ENCODE data around the gene UQCR11.
A peak's percentile ranks its signal among the peaks of the same experiment; 100 is the strongest.
"Not testable (repeated sequence)": the region's sequence is repeated elsewhere in the genome, so short reads cannot be mapped to it uniquely, and the experiment has no call there.

UQCR11 gene

GRCh38 chr19:1646149-1646548 lies 40.9 kb upstream of the UQCR11 start:
- peaks cover 66% of the 10 kb centered on the region for H3K4me1 Mint-ChIP-seq
- no peaks in the 10 kb centered on the region for H3K9me3 Mint-ChIP-seq
- H3K27ac Mint-ChIP-seq, result peak overlapping the region; percentile 87
- H3K4me3 Mint-ChIP-seq, result no peak overlapping the region
- H3K27me3 Mint-ChIP-seq, result no peaks in the 10 kb centered on the region
- ATAC-seq, result no peak
- H3K36me3 Mint-ChIP-seq, result peaks cover 60% of the 10 kb centered on the region

- no peak for ATAC-seq
- Mint-ChIP-seq H3K9me3 (no peaks in the 10 kb centered on the region), H3K4me3 (no peak overlapping the region), H3K36me3 (peaks cover 51% of the 10 kb centered on the region), H3K4me1 (peaks cover 57% of the 10 kb centered on the region), H3K27me3 (no peaks in the 10 kb centered on the region), H3K27ac (peak overlapping the region; percentile 78)
These were observed 40.0 kb upstream of the UQCR11 start for GRCh38 chr19:1645299-1645698.

GRCh38 chr19:1644070-1644469 lies 38.8 kb upstream of the UQCR11 start:
- H3K9me3 Mint-ChIP-seq, result no peaks in the 10 kb centered on the region
- no peak overlapping the region for H3K27ac Mint-ChIP-seq
- ATAC-seq, result no peak
- H3K27me3 Mint-ChIP-seq, result no peaks in the 10 kb centered on the region
- H3K36me3 Mint-ChIP-seq, result peaks cover 50% of the 10 kb centered on the region
- H3K4me3 Mint-ChIP-seq, result no peak overlapping the region
- peaks cover 45% of the 10 kb centered on the region for H3K4me1 Mint-ChIP-seq

GRCh38 chr19:1640893-1641448 lies 35.7 kb upstream of the UQCR11 start:
- not testable (repeated sequence) for H3K9me3 Mint-ChIP-seq, H3K4me3 Mint-ChIP-seq, ATAC-seq, H3K27me3 Mint-ChIP-seq
- Mint-ChIP-seq H3K36me3 (peaks cover 66% of the 10 kb centered on the region), H3K27ac (peak overlapping the region; percentile 22), H3K4me1 (peaks cover 16% of the 10 kb centered on the region)

- Mint-ChIP-seq H3K4me3 (no peak overlapping the region), H3K27me3 (no peaks in the 10 kb centered on the region), H3K9me3 (no peaks in the 10 kb centered on the region), H3K27ac (no peak overlapping the region), H3K36me3 (peaks cover 49% of the 10 kb centered on the region), H3K4me1 (peaks cover 8% of the 10 kb centered on the region)
- ATAC-seq, result no peak
These were observed 31.3 kb upstream of the UQCR11 start for GRCh38 chr19:1636325-1637236.

- Mint-ChIP-seq H3K27me3 (no peaks in the 10 kb centered on the region), H3K4me3 (no peak overlapping the region), H3K27ac (no peak overlapping the region), H3K36me3 (peaks cover 48% of the 10 kb centered on the region), H3K9me3 (no peaks in the 10 kb centered on the region), H3K4me1 (peaks cover 8% of the 10 kb centered on the region)
- no peak for ATAC-seq
These were observed 29.6 kb upstream of the UQCR11 start for GRCh38 chr19:1634938-1635243.

GRCh38 chr19:1634242-1634937 lies 29.1 kb upstream of the UQCR11 start:
- H3K4me3 Mint-ChIP-seq, result no peak overlapping the region
- peaks cover 8% of the 10 kb centered on the region for H3K4me1 Mint-ChIP-seq
- peaks cover 43% of the 10 kb centered on the region for H3K36me3 Mint-ChIP-seq
- no peaks in the 10 kb centered on the region for H3K9me3 Mint-ChIP-seq
- no peak for ATAC-seq
- no peaks in the 10 kb centered on the region for H3K27me3 Mint-ChIP-seq
- no peak overlapping the region for H3K27ac Mint-ChIP-seq

- no peaks in the 10 kb centered on the region for H3K27me3 Mint-ChIP-seq
- no peak overlapping the region for H3K27ac Mint-ChIP-seq
- ATAC-seq, result no peak
- no peaks in the 10 kb centered on the region for H3K9me3 Mint-ChIP-seq
- H3K4me3 Mint-ChIP-seq, result no peak overlapping the region
- H3K4me1 Mint-ChIP-seq, result peaks cover 8% of the 10 kb centered on the region
- peaks cover 32% of the 10 kb centered on the region for H3K36me3 Mint-ChIP-seq
These were observed 28.1 kb upstream of the UQCR11 start for GRCh38 chr19:1633269-1633826.

- no peak overlapping the region for H3K4me3 Mint-ChIP-seq
- peaks cover 8% of the 10 kb centered on the region for H3K4me1 Mint-ChIP-seq
- ATAC-seq, result no peak
- peaks cover 30% of the 10 kb centered on the region for H3K36me3 Mint-ChIP-seq
- no peaks in the 10 kb centered on the region for H3K27me3 Mint-ChIP-seq
- no peaks in the 10 kb centered on the region for H3K9me3 Mint-ChIP-seq
- no peak overlapping the region for H3K27ac Mint-ChIP-seq
These were observed 27.4 kb upstream of the UQCR11 start for GRCh38 chr19:1632462-1633268.

GRCh38 chr19:1631557-1632100 lies 26.4 kb upstream of the UQCR11 start:
- no peak overlapping the region for H3K27ac Mint-ChIP-seq
- H3K4me1 Mint-ChIP-seq, result peaks cover 8% of the 10 kb centered on the region
- H3K27me3 Mint-ChIP-seq, result no peaks in the 10 kb centered on the region
- H3K36me3 Mint-ChIP-seq, result peaks cover 20% of the 10 kb centered on the region
- no peaks in the 10 kb centered on the region for H3K9me3 Mint-ChIP-seq
- no peak overlapping the region for H3K4me3 Mint-ChIP-seq
- ATAC-seq, result no peak

- peaks cover 19% of the 10 kb centered on the region for H3K36me3 Mint-ChIP-seq
- ATAC-seq, result no peak
- no peaks in the 10 kb centered on the region for H3K27me3 Mint-ChIP-seq
- H3K9me3 Mint-ChIP-seq, result no peaks in the 10 kb centered on the region
- no peak overlapping the region for H3K27ac Mint-ChIP-seq
- H3K4me1 Mint-ChIP-seq, result peaks cover 13% of the 10 kb centered on the region
- no peak overlapping the region for H3K4me3 Mint-ChIP-seq
These were observed 25.5 kb upstream of the UQCR11 start for GRCh38 chr19:1630811-1631210.

GRCh38 chr19:1630012-1630411 lies 24.8 kb upstream of the UQCR11 start:
- no peak for ATAC-seq
- H3K36me3 Mint-ChIP-seq, result peaks cover 19% of the 10 kb centered on the region

GRCh38 chr19:1629256-1629808 lies 24.1 kb upstream of the UQCR11 start:
- Mint-ChIP-seq H3K4me1 (peaks cover 16% of the 10 kb centered on the region), H3K4me3 (no peak overlapping the region), H3K27ac (no peak overlapping the region), H3K27me3 (no peaks in the 10 kb centered on the region), H3K9me3 (no peaks in the 10 kb centered on the region), H3K36me3 (peaks cover 25% of the 10 kb centered on the region)
- ATAC-seq, result no peak

More at GRCh38 chr19:1630012-1630411, 24.8 kb upstream of the UQCR11 start:
- H3K27me3 Mint-ChIP-seq, result no peaks in the 10 kb centered on the region
- no peak overlapping the region for H3K4me3 Mint-ChIP-seq
- H3K4me1 Mint-ChIP-seq, result peaks cover 10% of the 10 kb centered on the region
- H3K27ac Mint-ChIP-seq, result no peak overlapping the region
- H3K9me3 Mint-ChIP-seq, result no peaks in the 10 kb centered on the region

- no peak for ATAC-seq
These were observed 21.9 kb upstream of the UQCR11 start for GRCh38 chr19:1627194-1627593.

More at GRCh38 chr19:1627194-1627593, 21.9 kb upstream of the UQCR11 start:
- Mint-ChIP-seq H3K36me3 (peaks cover 32% of the 10 kb centered on the region), H3K9me3 (no peaks in the 10 kb centered on the region), H3K4me1 (peaks cover 24% of the 10 kb centered on the region), H3K27ac (no peak overlapping the region), H3K4me3 (no peak overlapping the region), H3K27me3 (no peaks in the 10 kb centered on the region)
